CD4-positive, alpha-beta memory T cell (primary cell): ENCODE data around the gene RASA3. TPM values are rescaled to one million over a fixed set of nuclear protein-coding genes. Genes with fewer than 3 reads are reported as not detected.
"Not testable (repeated sequence)": the region's sequence is repeated elsewhere in the genome, so short reads cannot be mapped to it uniquely, and the experiment has no call there.

Source experiments
- CTCF ChIA-PET: fragments of 350-600 bp; sonication (Branson Sonifier 250); formaldehyde crosslinking; loops from one replicate; lab custom pipeline; 2021; ENCODE audit warnings: inconsistent platforms; ENCODE audit not compliant: partially characterized antibody; lab: Charles Lee
- POLR2A ChIA-PET: fragments of 350-600 bp; sonication (Branson Sonifier 250); formaldehyde crosslinking; loops from one replicate; lab custom pipeline; 2021; ENCODE audit not compliant: partially characterized antibody; lab: Charles Lee
- DNase-seq, 5 donors: peaks; one replicate each; pipeline versions ENCODE4 v3.0.0 to v3.0.0-alpha.2; 2020 to 2022; ENCODE audit warnings: mixed read lengths in 1 of 5
- H3K27ac ChIP-seq: one replicate; pipeline ENCODE4 v1.7.0; 2013; ENCODE audit warnings: low read depth, low read length
- H3K27me3 ChIP-seq: 2 replicates; pipeline ENCODE4 v1.7.0; 2013; ENCODE audit warnings: mild to moderate bottlenecking, low read length, moderate library complexity; ENCODE audit not compliant: insufficient read depth
- H3K36me3 ChIP-seq: 2 replicates; pipeline ENCODE4 v1.7.0; 2013; ENCODE audit warnings: mild to moderate bottlenecking, low read length, moderate library complexity; ENCODE audit not compliant: insufficient read depth
- H3K4me1 ChIP-seq: 2 replicates; pipeline ENCODE4 v1.7.0; 2013; ENCODE audit warnings: mild to moderate bottlenecking, low read length, moderate library complexity; ENCODE audit not compliant: insufficient read depth
- H3K4me3 ChIP-seq, 2 donors: one replicate each; pipeline ENCODE4 v1.7.0; 2013; ENCODE audit warnings: low read length in 2 of 2, mild to moderate bottlenecking in 1 of 2
- H3K9me3 ChIP-seq, 2 donors: one replicate each; pipeline ENCODE4 v1.7.0; 2013; ENCODE audit warnings: low read length in 2 of 2, control low read depth in 1 of 2; ENCODE audit not compliant: control insufficient read depth in 1 of 2
- H3K27ac Mint-ChIP-seq, 7 donors: one replicate each; pipeline ENCODE4 v1.8.0; 2020 to 2021; ENCODE audit warnings: mixed read lengths in 7 of 7, mild to moderate bottlenecking in 6 of 7, inconsistent platforms in 3 of 7, moderate library complexity in 3 of 7
- H3K27me3 Mint-ChIP-seq, 2 donors: one replicate each; pipeline ENCODE4 v1.8.0; 2020 to 2021; ENCODE audit warnings: mixed read lengths in 2 of 2
- H3K36me3 Mint-ChIP-seq, 2 donors: one replicate each; pipeline ENCODE4 v1.8.0; 2020 to 2021; ENCODE audit warnings: mixed read lengths in 2 of 2, inconsistent platforms in 1 of 2, mild to moderate bottlenecking in 1 of 2
- H3K4me1 Mint-ChIP-seq, 4 donors: one replicate each; pipeline ENCODE4 v1.8.0; 2020 to 2021; ENCODE audit warnings: mixed read lengths in 4 of 4, mild to moderate bottlenecking in 1 of 4
- H3K4me3 Mint-ChIP-seq, 8 donors: one replicate each; pipeline ENCODE4 v1.8.0; 2020 to 2021; ENCODE audit warnings: mixed read lengths in 8 of 8, mild to moderate bottlenecking in 7 of 8, moderate library complexity in 6 of 8, inconsistent platforms in 3 of 8
- H3K9me3 Mint-ChIP-seq, 8 donors: one replicate each; pipeline ENCODE4 v1.8.0; 2020 to 2021; ENCODE audit warnings: mixed read lengths in 8 of 8, mild to moderate bottlenecking in 5 of 8, inconsistent platforms in 3 of 8, moderate library complexity in 1 of 8
- intact Hi-C: fragments of 100-400 bp; cut with micrococcal nuclease; formaldehyde crosslinking; loops from one replicate; pipeline ENCODE4 v1.15.1; 2023
- polyA plus RNA-seq, 2 donors: library from polyadenylated mRNA; unstranded; fragments of 300-500 nt; fragmentation: Illumina TruSeq; gene quantifications; one replicate each; pipeline ENCODE4 v1.2.3, GENCODE V29; 2021
- total RNA-seq, 2 experiments: library from RNA; stranded (reverse); gene quantifications; one replicate each; pipeline ENCODE4 v1.2.3, GENCODE V29; 2021

RASA3 gene
- total and polyA plus RNA-seq, 4 experiments from 2014 or later: 65.5 to 174 (median 156) TPM

GRCh38 chr13:114162533-114162922, 30.1 kb upstream of the RASA3 start:
- no peaks in the 10 kb centered on the region for H3K27me3 ChIP-seq
- H3K36me3 ChIP-seq: no peaks in the 10 kb centered on the region
- H3K9me3 ChIP-seq: no peaks in the 10 kb centered on the region
- Mint-ChIP-seq H3K9me3 (peaks cover 0 to 4% (median 0%) of the 10 kb centered on the region in 8 donors), H3K4me1 (peaks cover 50 to 95% (median 73%) of the 10 kb centered on the region in 4 donors), H3K36me3 (no peaks in the 10 kb centered on the region), H3K4me3 (peak overlapping the region in 7 of 8 donors; percentile 78 to 92 (median 88)), H3K27ac (peak overlapping the region; percentile 81 to 97 (median 93)), H3K27me3 (no peaks in the 10 kb centered on the region)
- no peak for DNase-seq
- ChIA-PET CTCF (interaction anchor here (1.1 to 2.9 kb wide), 13 partner anchors 8 to 60 kb away, joined by 3 to 13 read pairs (median 5); no protein-coding TSS in a partner anchor), POLR2A (interaction anchor here (0.8 to 5.8 kb wide), 20 partner anchors 9 to 119 kb away, joined by 3 to 54 read pairs (median 6); partner anchors contain the start of genes RASA3 and UPF3A)
- intact Hi-C loops: loop anchor here (1.0 to 5.0 kb wide), 2 partner anchors 14 to 35 kb away; no protein-coding TSS in a partner anchor
- peaks cover 78% of the 10 kb centered on the region for H3K4me1 ChIP-seq
- peak overlapping the region in 1 of 2 donors; percentile 13 for H3K4me3 ChIP-seq
- H3K27ac ChIP-seq: peak overlapping the region; percentile 23

DNA sequence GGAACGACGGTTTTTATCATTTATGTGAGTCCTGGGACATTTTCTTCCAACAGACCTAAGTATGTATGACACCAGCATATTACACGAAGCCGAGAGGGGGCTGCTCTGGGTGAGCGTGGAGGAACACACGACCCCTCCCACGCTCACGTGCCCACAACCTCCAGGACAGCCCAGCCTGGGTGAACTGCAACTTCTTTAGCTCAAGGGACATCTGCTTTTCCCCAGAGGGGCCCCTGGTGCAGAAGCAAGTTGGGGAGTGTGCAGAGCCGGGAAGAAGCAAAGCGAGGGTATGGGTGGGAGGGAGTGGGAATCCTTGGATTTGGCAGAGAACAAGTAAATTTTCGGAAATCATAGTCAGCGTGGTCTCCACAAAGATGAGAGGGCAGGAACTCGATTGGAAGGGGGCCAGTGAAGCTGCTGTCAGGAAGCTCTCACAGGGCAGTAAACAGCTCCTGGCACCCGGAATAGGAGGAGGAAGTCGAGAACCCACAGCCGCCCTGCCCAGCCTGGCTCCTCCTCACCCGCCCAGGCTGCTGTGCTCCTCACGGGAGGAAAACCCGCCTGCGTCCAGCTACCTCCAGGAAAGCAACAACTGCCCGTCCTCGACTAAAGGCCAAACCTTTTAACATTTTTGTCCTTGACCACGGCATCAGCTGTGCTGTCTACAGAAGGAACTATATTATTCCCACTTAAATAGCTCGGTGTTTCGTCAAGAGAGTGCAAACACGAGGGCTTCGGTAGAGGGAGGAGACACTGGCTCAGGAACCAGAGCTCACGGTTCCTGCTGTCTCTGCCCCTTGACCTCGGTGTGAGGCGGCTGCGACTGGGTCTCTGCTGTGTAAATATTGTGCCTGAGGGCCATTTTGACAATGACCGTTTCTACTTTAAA, 29.5 kb upstream of the RASA3 start:
- H3K27me3 ChIP-seq: no peaks in the 10 kb centered on the region
- Mint-ChIP-seq H3K9me3 (peaks cover 0 to 4% (median 0%) of the 10 kb centered on the region in 8 donors), H3K4me3 (peak overlapping the region; percentile 50 to 92 (median 86)), H3K27ac (peak overlapping the region; percentile 81 to 97 (median 93)), H3K27me3 (no peaks in the 10 kb centered on the region), H3K4me1 (peaks cover 52 to 95% (median 72%) of the 10 kb centered on the region in 4 donors), H3K36me3 (no peaks in the 10 kb centered on the region)
- H3K36me3 ChIP-seq: no peaks in the 10 kb centered on the region
- H3K4me3 ChIP-seq: peak overlapping the region in 1 of 2 donors; percentile 13
- peak overlapping the region; percentile 23 for H3K27ac ChIP-seq
- POLR2A ChIA-PET: interaction anchor here (0.9 to 5.8 kb wide), 19 partner anchors 9 to 120 kb away, joined by 3 to 54 read pairs (median 6); partner anchors contain the start of genes RASA3 and UPF3A
- DNase-seq: peak in 3 of 5 donors; percentile 32 to 51 (median 39)
- intact Hi-C loops: loop anchor here (1.0 to 5.0 kb wide), 2 partner anchors 14 to 35 kb away; no protein-coding TSS in a partner anchor
- peaks cover 81% of the 10 kb centered on the region for H3K4me1 ChIP-seq
- no peaks in the 10 kb centered on the region for H3K9me3 ChIP-seq
- CTCF ChIA-PET: interaction anchor here (1.0 to 2.9 kb wide), 14 partner anchors 9 to 61 kb away, joined by 3 to 13 read pairs (median 5); no protein-coding TSS in a partner anchor

DNA sequence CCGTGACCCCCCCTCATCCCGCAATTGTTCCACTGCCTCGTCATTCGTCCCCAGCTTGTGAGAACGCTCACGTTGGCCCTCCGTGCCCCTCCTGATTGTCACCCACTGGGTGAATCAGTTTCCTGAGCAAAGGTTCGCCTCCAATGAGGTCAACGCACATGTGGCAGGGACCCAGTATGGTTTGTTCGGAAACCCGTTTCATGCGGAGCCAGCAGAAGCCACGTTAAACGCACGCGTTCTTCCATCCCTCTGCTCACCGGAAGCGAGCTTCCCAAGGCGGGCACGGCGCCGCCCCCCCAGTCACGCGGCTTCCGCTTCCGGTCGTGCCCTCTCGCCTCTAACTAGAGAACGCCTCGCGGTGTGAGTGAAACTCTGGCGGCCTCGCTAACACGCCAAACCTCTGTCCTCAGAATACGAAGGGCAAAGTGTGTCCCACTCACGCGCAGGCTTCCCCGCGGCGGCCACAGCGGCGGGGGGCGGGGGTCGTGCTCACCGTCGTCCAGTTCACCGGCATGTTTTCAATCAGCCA, 28.7 kb upstream of the RASA3 start:
- no peaks in the 10 kb centered on the region for H3K36me3 ChIP-seq
- peak overlapping the region in 1 of 2 donors; percentile 13 for H3K4me3 ChIP-seq
- Mint-ChIP-seq H3K9me3 (peaks cover 0 to 6% (median 0%) of the 10 kb centered on the region in 8 donors), H3K27me3 (no peaks in the 10 kb centered on the region), H3K4me1 (peaks cover 58 to 95% (median 77%) of the 10 kb centered on the region in 4 donors), H3K27ac (peak overlapping the region in 6 of 7 donors; percentile 70 to 97 (median 92)), H3K4me3 (peak overlapping the region; percentile 36 to 92 (median 86)), H3K36me3 (no peaks in the 10 kb centered on the region)
- intact Hi-C loops: loop anchor here (5.0 kb wide), 1 partner anchor 34 kb away; no protein-coding TSS in a partner anchor
- no peaks in the 10 kb centered on the region for H3K27me3 ChIP-seq
- POLR2A ChIA-PET: interaction anchor here (1.5 to 5.8 kb wide), 9 partner anchors 10 to 48 kb away, joined by 4 to 54 read pairs (median 15); partner anchors contain the start of gene RASA3
- no peaks in the 10 kb centered on the region for H3K9me3 ChIP-seq
- CTCF ChIA-PET: interaction anchor here (0.7 to 2.1 kb wide), 10 partner anchors 10 to 50 kb away, joined by 3 to 13 read pairs (median 4); no protein-coding TSS in a partner anchor
- DNase-seq: no peak
- peak overlapping the region; percentile 23 for H3K27ac ChIP-seq
- peaks cover 80% of the 10 kb centered on the region for H3K4me1 ChIP-seq

- peak overlapping the region in 5 of 8 donors; percentile 1 to 67 (median 45) for H3K4me3 Mint-ChIP-seq
- not testable (repeated sequence) for H3K4me3 ChIP-seq
These were observed 26.6 kb upstream of the RASA3 start for GRCh38 chr13:114158869-114159666.

GRCh38 chr13:114157869-114158495, 25.6 kb upstream of the RASA3 start:
- H3K9me3 ChIP-seq: no peaks in the 10 kb centered on the region
- ChIA-PET POLR2A (interaction anchor here (0.6 to 2.6 kb wide), 13 partner anchors 9 to 91 kb away, joined by 3 to 23 read pairs (median 4); partner anchors contain the start of gene RASA3), CTCF (interaction anchor here (0.8 to 1.2 kb wide), 5 partner anchors 10 to 47 kb away, joined by 3 to 4 read pairs (median 3); no protein-coding TSS in a partner anchor)
- no peaks in the 10 kb centered on the region for H3K36me3 ChIP-seq
- DNase-seq: peak in 1 of 5 donors; percentile 62
- intact Hi-C loops: no loop called here
- Mint-ChIP-seq H3K27me3 (no peaks in the 10 kb centered on the region), H3K9me3 (peaks cover 0 to 6% (median 0%) of the 10 kb centered on the region in 8 donors), H3K36me3 (no peaks in the 10 kb centered on the region), H3K4me3 (peak overlapping the region in 6 of 8 donors; percentile 7 to 81 (median 62)), H3K4me1 (peaks cover 66 to 86% (median 77%) of the 10 kb centered on the region in 4 donors), H3K27ac (peak overlapping the region; percentile 82 to 98 (median 90))
- no peaks in the 10 kb centered on the region for H3K27me3 ChIP-seq
- H3K27ac ChIP-seq: no peak overlapping the region
- no peak overlapping the region for H3K4me3 ChIP-seq
- H3K4me1 ChIP-seq: peaks cover 75% of the 10 kb centered on the region

More at GRCh38 chr13:114158869-114159666, 26.6 kb upstream of the RASA3 start:
- H3K4me1 ChIP-seq: peaks cover 79% of the 10 kb centered on the region
- H3K9me3 ChIP-seq, DNase-seq, H3K27me3 ChIP-seq, intact Hi-C loops, H3K36me3 ChIP-seq, H3K27ac ChIP-seq, H3K36me3 Mint-ChIP-seq, H3K9me3 Mint-ChIP-seq, H3K27me3 Mint-ChIP-seq: not testable (repeated sequence)
- peaks cover 59 to 83% (median 74%) of the 10 kb centered on the region in 4 donors for H3K4me1 Mint-ChIP-seq
- peak overlapping the region; percentile 53 to 88 (median 70) for H3K27ac Mint-ChIP-seq
- ChIA-PET CTCF (interaction anchor here (2.1 kb wide), 1 partner anchor 11 kb away, joined by 5 read pairs; no protein-coding TSS in a partner anchor), POLR2A (interaction anchor here (1.5 to 5.8 kb wide), 6 partner anchors 11 to 32 kb away, joined by 3 to 54 read pairs (median 16); partner anchors contain the start of gene RASA3)
